ENCODE data around the gene FAM162A. TPM values are rescaled to one million over a fixed set of nuclear protein-coding genes. Genes with fewer than 3 reads are reported as not detected.

FAM162A gene
- total RNA-seq, 4 donors from 2014 or later, result 16.8 to 34.6 (median 24.0) TPM

- ATAC-seq (ENCODE audit: low FRiP score) (no peak), DNase-seq (ENCODE audit: low spot score) (no peak)
- TF ChIP-seq CTCF (IDR thresholded peaks at IDR 0.05), result no peak
These were observed 9.2 kb downstream of the FAM162A start for GRCh38 chr3:122392868-122393844.

GRCh38 chr3:122394173-122394572 is 10.2 kb downstream of the FAM162A start:
- no peak for TF ChIP-seq CTCF (IDR thresholded peaks at IDR 0.05)
- ATAC-seq (ENCODE audit: low FRiP score) (no peak), DNase-seq (ENCODE audit: low spot score) (no peak)

- DNase-seq (ENCODE audit: low spot score) (no peak), ATAC-seq (ENCODE audit: low FRiP score) (no peak)
- no peak for TF ChIP-seq CTCF (IDR thresholded peaks at IDR 0.05)
These were observed 11.6 kb downstream of the FAM162A start for GRCh38 chr3:122395582-122395981.

- ATAC-seq (ENCODE audit: low FRiP score), result no peak
- no peak for TF ChIP-seq CTCF (IDR thresholded peaks at IDR 0.05)
- DNase-seq (ENCODE audit: low spot score), result no peak
These were observed 12.5 kb downstream of the FAM162A start for GRCh38 chr3:122396511-122396910.

GRCh38 chr3:122397201-122397600 is 13.2 kb downstream of the FAM162A start:
- no peak for TF ChIP-seq CTCF (IDR thresholded peaks at IDR 0.05)
- DNase-seq (ENCODE audit: low spot score), result no peak
- ATAC-seq (ENCODE audit: low FRiP score), result no peak

GRCh38 chr3:122398920-122399319 is 14.9 kb downstream of the FAM162A start:
- no peak for ATAC-seq (ENCODE audit: low FRiP score)
- TF ChIP-seq CTCF (IDR thresholded peaks at IDR 0.05), result no peak
- no peak for DNase-seq (ENCODE audit: low spot score)

GRCh38 chr3:122403489-122403888 is 19.5 kb downstream of the FAM162A start:
- ATAC-seq (ENCODE audit: low FRiP score) (no peak), DNase-seq (ENCODE audit: low spot score) (no peak)
- TF ChIP-seq CTCF (IDR thresholded peaks at IDR 0.05), result no peak
